Suprapubic skin (tissue), 4 donors: ENCODE measurements around the gene MRM2.

Experiments used
- CTCF ChIP-seq, 2 donors: fragments of 200-600 bp in 1 of 2; fragments of 450-650 bp in 1 of 2; sonication (generic) in 1 of 2; IDR thresholded peaks; one replicate each; pipeline ENCODE4 v1.5.1; 2016 to 2019; ENCODE audit warnings: antibody characterized with exemption in 2 of 2, mild to moderate bottlenecking in 1 of 2, moderate library complexity in 1 of 2
- EP300 ChIP-seq: sonication (generic); formaldehyde crosslinking; IDR thresholded peaks from one replicate; pipeline ENCODE4 v1.6.1; 2017; ENCODE audit warnings: antibody characterized with exemption
- POLR2A ChIP-seq, 2 donors: fragments of 450-650 bp; IDR thresholded peaks; one replicate each; pipeline ENCODE4 v1.6.1; 2017; ENCODE audit warnings: antibody characterized with exemption in 2 of 2, mild to moderate bottlenecking in 2 of 2, moderate library complexity in 2 of 2
- POLR2AphosphoS5 ChIP-seq, 3 donors: sonication (generic); formaldehyde crosslinking; IDR thresholded peaks; one replicate each; pipeline ENCODE4 v1.6.1; 2017; ENCODE audit warnings: antibody characterized with exemption in 3 of 3

DNA sequence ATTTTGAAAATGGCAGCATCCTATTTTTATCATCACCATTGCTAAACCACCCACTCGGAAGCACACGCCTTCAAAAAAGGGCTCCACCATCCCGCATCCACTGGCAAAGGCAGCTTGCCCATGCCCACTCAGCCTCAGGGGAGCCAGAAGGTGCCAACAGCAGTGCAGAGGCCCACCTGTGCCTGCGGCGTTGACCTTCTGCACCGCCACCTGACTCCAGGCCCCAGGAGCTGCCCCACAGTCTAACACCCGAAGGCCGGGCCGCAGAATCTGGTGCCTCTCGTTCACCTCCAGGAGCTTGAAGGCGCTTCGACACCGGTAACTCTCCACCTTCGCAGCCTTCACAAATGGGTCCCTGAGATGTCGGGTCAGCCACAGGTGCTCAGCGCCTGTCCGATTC lies 2.8 kb downstream of the MRM2 start:
- TF ChIP-seq CTCF (IDR thresholded peaks at IDR 0.05) (no peak), POLR2A (IDR thresholded peaks at IDR 0.05) (no peak), POLR2AphosphoS5 (IDR thresholded peaks at IDR 0.05) (no peak), EP300 (no peak)
